Stimulated activated memory B cell treated with anti-CD40 and anti-IgM and Interleukin-4, amounts not matched to agents 10 μg/mL and 1 μg/mL and 100 μg/mL, for 72 hours (primary cell): ENCODE measurements around the gene BPGM.

ENCODE experiments used
- ATAC-seq: fragments of 150-1000 bp; cut with Tn5 transposase; 2 replicates; pipeline ENCODE4 v1.10.0; 2021
- H3K27ac Mint-ChIP-seq: one replicate; pipeline ENCODE4 v1.8.0; 2022; ENCODE audit warnings: mild to moderate bottlenecking, mixed read lengths
- H3K27me3 Mint-ChIP-seq: one replicate; pipeline ENCODE4 v1.8.0; 2022; ENCODE audit warnings: mixed read lengths
- H3K36me3 Mint-ChIP-seq: one replicate; pipeline ENCODE4 v1.8.0; 2022; ENCODE audit warnings: mixed read lengths
- H3K4me1 Mint-ChIP-seq: one replicate; pipeline ENCODE4 v1.8.0; 2022; ENCODE audit warnings: mixed read lengths
- H3K4me3 Mint-ChIP-seq: one replicate; pipeline ENCODE4 v1.8.0; 2022; ENCODE audit warnings: mild to moderate bottlenecking, moderate library complexity, mixed read lengths
- H3K9me3 Mint-ChIP-seq: one replicate; pipeline ENCODE4 v1.8.0; 2022; ENCODE audit warnings: mixed read lengths

The BPGM gene

GRCh38 chr7:134707663-134708378 lies 61.2 kb downstream of the BPGM start:
- Mint-ChIP-seq H3K36me3 (no peaks in the 10 kb centered on the region), H3K27ac (no peak overlapping the region), H3K4me1 (no peaks in the 10 kb centered on the region), H3K9me3 (no peaks in the 10 kb centered on the region), H3K4me3 (no peak overlapping the region), H3K27me3 (peaks cover 24% of the 10 kb centered on the region)
- no peak for ATAC-seq

- no peaks in the 10 kb centered on the region for H3K4me1 Mint-ChIP-seq
- H3K27ac Mint-ChIP-seq = no peak overlapping the region
- peaks cover 32% of the 10 kb centered on the region for H3K27me3 Mint-ChIP-seq
- no peak overlapping the region for H3K4me3 Mint-ChIP-seq
- H3K36me3 Mint-ChIP-seq = no peaks in the 10 kb centered on the region
- ATAC-seq = no peak
- H3K9me3 Mint-ChIP-seq = no peaks in the 10 kb centered on the region
Measured at GRCh38 chr7:134708692-134709091, 62.0 kb downstream of the BPGM start.

- no peak for ATAC-seq
Measured at GRCh38 chr7:134709197-134709596, 62.5 kb downstream of the BPGM start.

GRCh38 chr7:134710511-134710853 lies 63.8 kb downstream of the BPGM start:
- peak; percentile 48 for ATAC-seq
- Mint-ChIP-seq H3K4me3 (no peak overlapping the region), H3K36me3 (no peaks in the 10 kb centered on the region), H3K9me3 (no peaks in the 10 kb centered on the region), H3K27ac (no peak overlapping the region), H3K4me1 (no peaks in the 10 kb centered on the region), H3K27me3 (peaks cover 43% of the 10 kb centered on the region)

More at GRCh38 chr7:134709197-134709596, 62.5 kb downstream of the BPGM start:
- H3K27ac Mint-ChIP-seq = no peak overlapping the region
- H3K36me3 Mint-ChIP-seq = no peaks in the 10 kb centered on the region
- H3K27me3 Mint-ChIP-seq = peaks cover 38% of the 10 kb centered on the region
- H3K9me3 Mint-ChIP-seq = no peaks in the 10 kb centered on the region
- H3K4me1 Mint-ChIP-seq = no peaks in the 10 kb centered on the region
- H3K4me3 Mint-ChIP-seq = no peak overlapping the region

GRCh38 chr7:134710854-134711624 lies 64.4 kb downstream of the BPGM start:
- Mint-ChIP-seq H3K9me3 (no peaks in the 10 kb centered on the region), H3K27me3 (peaks cover 43% of the 10 kb centered on the region), H3K4me1 (no peaks in the 10 kb centered on the region), H3K4me3 (no peak overlapping the region), H3K27ac (no peak overlapping the region), H3K36me3 (no peaks in the 10 kb centered on the region)
- no peak for ATAC-seq

GRCh38 chr7:134712196-134712595 lies 65.5 kb downstream of the BPGM start:
- H3K4me3 Mint-ChIP-seq = no peak overlapping the region
- H3K36me3 Mint-ChIP-seq = no peaks in the 10 kb centered on the region
- no peak overlapping the region for H3K27ac Mint-ChIP-seq
- ATAC-seq = no peak
- H3K27me3 Mint-ChIP-seq = peaks cover 43% of the 10 kb centered on the region
- no peaks in the 10 kb centered on the region for H3K9me3 Mint-ChIP-seq
- H3K4me1 Mint-ChIP-seq = no peaks in the 10 kb centered on the region

- Mint-ChIP-seq H3K36me3 (no peaks in the 10 kb centered on the region), H3K9me3 (no peaks in the 10 kb centered on the region), H3K27me3 (peaks cover 52% of the 10 kb centered on the region), H3K27ac (no peak overlapping the region), H3K4me1 (no peaks in the 10 kb centered on the region), H3K4me3 (no peak overlapping the region)
- no peak for ATAC-seq
Measured at GRCh38 chr7:134714470-134715205, 68.0 kb downstream of the BPGM start.

- Mint-ChIP-seq H3K9me3 (no peaks in the 10 kb centered on the region), H3K27me3 (peaks cover 23% of the 10 kb centered on the region), H3K36me3 (no peaks in the 10 kb centered on the region), H3K4me1 (no peaks in the 10 kb centered on the region), H3K4me3 (no peak overlapping the region), H3K27ac (no peak overlapping the region)
- no peak for ATAC-seq
Measured at GRCh38 chr7:134718211-134718875, 71.7 kb downstream of the BPGM start.

- peaks cover 9% of the 10 kb centered on the region for H3K27me3 Mint-ChIP-seq
- H3K4me1 Mint-ChIP-seq = no peaks in the 10 kb centered on the region
- H3K27ac Mint-ChIP-seq = no peak overlapping the region
- no peak for ATAC-seq
- no peaks in the 10 kb centered on the region for H3K36me3 Mint-ChIP-seq
- H3K9me3 Mint-ChIP-seq = no peaks in the 10 kb centered on the region
- no peak overlapping the region for H3K4me3 Mint-ChIP-seq
Measured at GRCh38 chr7:134720091-134720935, 73.7 kb downstream of the BPGM start.

- peaks cover 3% of the 10 kb centered on the region for H3K9me3 Mint-ChIP-seq
- no peak for ATAC-seq
- H3K27ac Mint-ChIP-seq = no peak overlapping the region
- H3K4me3 Mint-ChIP-seq = no peak overlapping the region
- no peaks in the 10 kb centered on the region for H3K36me3 Mint-ChIP-seq
- peaks cover 9% of the 10 kb centered on the region for H3K27me3 Mint-ChIP-seq
- no peaks in the 10 kb centered on the region for H3K4me1 Mint-ChIP-seq
Measured at GRCh38 chr7:134721171-134721570, 74.5 kb downstream of the BPGM start.

- H3K9me3 Mint-ChIP-seq = peaks cover 3% of the 10 kb centered on the region
- H3K27me3 Mint-ChIP-seq = peaks cover 9% of the 10 kb centered on the region
- no peaks in the 10 kb centered on the region for H3K36me3 Mint-ChIP-seq
- no peak overlapping the region for H3K27ac Mint-ChIP-seq
- ATAC-seq = no peak
- no peak overlapping the region for H3K4me3 Mint-ChIP-seq
- no peaks in the 10 kb centered on the region for H3K4me1 Mint-ChIP-seq
Measured at GRCh38 chr7:134722786-134723322, 76.2 kb downstream of the BPGM start.

GRCh38 chr7:134723892-134724291 lies 77.2 kb downstream of the BPGM start:
- H3K4me3 Mint-ChIP-seq = no peak overlapping the region
- peaks cover 3% of the 10 kb centered on the region for H3K9me3 Mint-ChIP-seq
- ATAC-seq = no peak
- H3K36me3 Mint-ChIP-seq = no peaks in the 10 kb centered on the region
- H3K27me3 Mint-ChIP-seq = peaks cover 6% of the 10 kb centered on the region
- no peaks in the 10 kb centered on the region for H3K4me1 Mint-ChIP-seq
- no peak overlapping the region for H3K27ac Mint-ChIP-seq

- Mint-ChIP-seq H3K27me3 (no peaks in the 10 kb centered on the region), H3K4me3 (no peak overlapping the region), H3K4me1 (no peaks in the 10 kb centered on the region), H3K36me3 (no peaks in the 10 kb centered on the region), H3K9me3 (peaks cover 3% of the 10 kb centered on the region), H3K27ac (no peak overlapping the region)
- ATAC-seq = peak; percentile 43
Measured at GRCh38 chr7:134724606-134725005, 78.0 kb downstream of the BPGM start.

- no peaks in the 10 kb centered on the region for H3K36me3 Mint-ChIP-seq
- no peak for ATAC-seq
- H3K27ac Mint-ChIP-seq = no peak overlapping the region
- H3K4me1 Mint-ChIP-seq = peaks cover 2% of the 10 kb centered on the region
- peaks cover 6% of the 10 kb centered on the region for H3K9me3 Mint-ChIP-seq
- no peaks in the 10 kb centered on the region for H3K27me3 Mint-ChIP-seq
- no peak overlapping the region for H3K4me3 Mint-ChIP-seq
Measured at GRCh38 chr7:134726581-134726980, 79.9 kb downstream of the BPGM start.
